Osteocyte (in vitro differentiated cells): Measurements from ENCODE around the gene CFAP73. TPM values are rescaled to one million over a fixed set of nuclear protein-coding genes. Genes with fewer than 3 reads are reported as not detected.
"Not testable (repeated sequence)": the region's sequence is repeated elsewhere in the genome, so short reads cannot be mapped to it uniquely, and the experiment has no call there.

Source experiments
- DNase-seq: peaks from one replicate; pipeline ENCODE4 v3.0.0; 2021; ENCODE audit warnings: mixed read lengths; ENCODE audit not compliant: unreplicated experiment; ENCODE audit errors: extremely low spot score
- H3K27ac Mint-ChIP-seq: one replicate; pipeline ENCODE4 v1.8.0; 2021; ENCODE audit warnings: mild to moderate bottlenecking, mixed read lengths; ENCODE audit not compliant: unreplicated experiment
- H3K27me3 Mint-ChIP-seq: one replicate; pipeline ENCODE4 v1.8.0; 2021; ENCODE audit warnings: mixed read lengths; ENCODE audit not compliant: unreplicated experiment
- H3K36me3 Mint-ChIP-seq: one replicate; pipeline ENCODE4 v1.8.0; 2021; ENCODE audit warnings: mixed read lengths; ENCODE audit not compliant: unreplicated experiment
- H3K4me1 Mint-ChIP-seq: one replicate; pipeline ENCODE4 v1.8.0; 2021; ENCODE audit warnings: mixed read lengths; ENCODE audit not compliant: unreplicated experiment
- H3K4me3 Mint-ChIP-seq: one replicate; pipeline ENCODE4 v1.8.0; 2021; ENCODE audit warnings: mild to moderate bottlenecking, moderate library complexity, mixed read lengths; ENCODE audit not compliant: unreplicated experiment
- H3K9me3 Mint-ChIP-seq: one replicate; pipeline ENCODE4 v1.8.0; 2021; ENCODE audit warnings: mixed read lengths; ENCODE audit not compliant: unreplicated experiment
- CTCF ChIP-seq: fragments of 200-600 bp; sonication (generic); IDR thresholded peaks from 2 replicates; pipeline ENCODE4 v1.5.0; 2021; ENCODE audit warnings: antibody characterized with exemption, mild to moderate bottlenecking, moderate library complexity
- total RNA-seq: library from RNA; stranded (reverse); gene quantifications from 2 replicates; pipeline ENCODE4 v1.2.1, GENCODE V29; 2021

CFAP73 gene
- total RNA-seq, 1 donor from 2014 or later = not detected

GRCh38 chr12:113114447-113115178 is 34.9 kb upstream of the CFAP73 start:
- Mint-ChIP-seq H3K36me3 (no peaks in the 10 kb centered on the region), H3K4me3 (no peak overlapping the region), H3K27ac (no peak overlapping the region)

GRCh38 chr12:113115455-113116126 is 33.9 kb upstream of the CFAP73 start:
- H3K36me3 Mint-ChIP-seq = no peaks in the 10 kb centered on the region
- H3K4me1 Mint-ChIP-seq = no peaks in the 10 kb centered on the region
- H3K9me3 Mint-ChIP-seq = no peaks in the 10 kb centered on the region
- H3K27me3 Mint-ChIP-seq = peaks cover 30% of the 10 kb centered on the region
- H3K4me3 Mint-ChIP-seq = no peak overlapping the region
- TF ChIP-seq CTCF = no peak
- DNase-seq = no peak
- H3K27ac Mint-ChIP-seq = no peak overlapping the region

More at GRCh38 chr12:113114447-113115178, 34.9 kb upstream of the CFAP73 start:
- Mint-ChIP-seq H3K27me3 (peaks cover 30% of the 10 kb centered on the region), H3K9me3 (no peaks in the 10 kb centered on the region), H3K4me1 (no peaks in the 10 kb centered on the region)
- no peak for TF ChIP-seq CTCF
- no peak for DNase-seq

- H3K27ac Mint-ChIP-seq = no peak overlapping the region
- no peaks in the 10 kb centered on the region for H3K9me3 Mint-ChIP-seq
- peaks cover 26% of the 10 kb centered on the region for H3K27me3 Mint-ChIP-seq
- TF ChIP-seq CTCF = no peak
- H3K4me3 Mint-ChIP-seq = no peak overlapping the region
- DNase-seq = no peak
- H3K4me1 Mint-ChIP-seq = no peaks in the 10 kb centered on the region
- no peaks in the 10 kb centered on the region for H3K36me3 Mint-ChIP-seq
These were observed 32.6 kb upstream of the CFAP73 start for GRCh38 chr12:113116875-113117274.

GRCh38 chr12:113117684-113118083 is 31.8 kb upstream of the CFAP73 start:
- not testable (repeated sequence) for H3K9me3 Mint-ChIP-seq, H3K27ac Mint-ChIP-seq, H3K4me1 Mint-ChIP-seq, DNase-seq, H3K4me3 Mint-ChIP-seq, H3K36me3 Mint-ChIP-seq
- peaks cover 27% of the 10 kb centered on the region for H3K27me3 Mint-ChIP-seq

GRCh38 chr12:113118142-113118541 is 31.4 kb upstream of the CFAP73 start:
- no peak overlapping the region for H3K27ac Mint-ChIP-seq
- peaks cover 27% of the 10 kb centered on the region for H3K27me3 Mint-ChIP-seq

More at GRCh38 chr12:113118142-113118541, 31.4 kb upstream of the CFAP73 start:
- no peak overlapping the region for H3K4me3 Mint-ChIP-seq
- DNase-seq = no peak
- no peaks in the 10 kb centered on the region for H3K36me3 Mint-ChIP-seq
- peaks cover 6% of the 10 kb centered on the region for H3K9me3 Mint-ChIP-seq
- no peak for TF ChIP-seq CTCF
- no peaks in the 10 kb centered on the region for H3K4me1 Mint-ChIP-seq
